Pancreas (tissue), 10 donors: Measurements from ENCODE around the gene C1QL4. TPM values are rescaled to one million over a fixed set of nuclear protein-coding genes. Genes with fewer than 3 reads are reported as not detected.

ENCODE experiments used
- ATAC-seq, 4 donors: fragments of 200-7000 bp; cut with Tn5 transposase; one replicate each; pipeline versions ENCODE4 v1.8.0 to v1.9.1; 2020; ENCODE audit warnings: mild to moderate bottlenecking in 4 of 4, moderate library complexity in 4 of 4
- DNase-seq, 6 donors: peaks; one replicate each; pipeline ENCODE4 v3.0.0-alpha.2; 2020
- FAIRE-seq: peaks from 2 replicates; lab custom pipeline; 2012; peaks lifted over from hg19 to GRCh38; lab: Jason Lieb, UNC
- H3K27ac ChIP-seq, 4 donors: fragments of 200-600 bp; sonication (generic); 1 replicate in 3 of 4; 2 replicates in 1 of 4; pipeline versions ENCODE4 v1.5.0 to v1.8.0; 2020
- H3K27me3 ChIP-seq, 4 donors: fragments of 200-600 bp; one replicate each; pipeline ENCODE4 v1.8.0; 2021
- H3K36me3 ChIP-seq, 3 donors: fragments of 200-600 bp; sonication (generic) in 1 of 3; one replicate each; pipeline versions ENCODE4 v1.5.0 to v1.8.0; 2020 to 2021
- H3K4me1 ChIP-seq, 3 donors: fragments of 200-600 bp; one replicate each; pipeline ENCODE4 v1.8.0; 2021
- H3K4me3 ChIP-seq, 4 donors: fragments of 200-600 bp; sonication (generic) in 2 of 4; one replicate each; pipeline versions ENCODE4 v1.5.0 to v1.8.0; 2020 to 2021
- H3K9me3 ChIP-seq, 4 donors: fragments of 200-600 bp; one replicate each; pipeline ENCODE4 v1.8.0; 2021
- CTCF ChIP-seq, 4 donors: fragments of 200-600 bp; sonication (generic) in 3 of 4; IDR thresholded peaks; one replicate each; pipeline versions ENCODE4 v1.5.0 to v1.8.0; 2021; ENCODE audit warnings: antibody characterized with exemption in 4 of 4
- WGBS, 2 donors: extraction: QIAGEN DNeasy Blood & Tissue Kit; methylation state at CpG; one replicate each; pipeline ENCODE4 v1.1.7; 2013; 5-methylcytosine and 5-hydroxymethylcytosine counted together
- intact Hi-C, 3 donors: fragments of 100-400 bp; cut with DNase I; formaldehyde crosslinking; loops; one replicate each; pipeline versions ENCODE4 v1.11.1 to v1.14.2; 2022
- polyA plus RNA-seq, 2 donors: library from polyadenylated mRNA; stranded (reverse); fragments of 200-250 nt; gene quantifications; one replicate each; pipeline ENCODE4 v1.2.3, GENCODE V29; 2013
- total RNA-seq, 6 donors: library from RNA; stranded (reverse); fragmentation: NEBNext Ultra II Directional in 4 of 6; extraction: Animal tissue kit (Norgen Biotek cat#: 25700) in 4 of 6; gene quantifications; one replicate each; pipeline versions ENCODE4 v1.2.1 to v1.2.4, GENCODE V29; 2021 to 2023
- donor health status: healthy with polysubstance abuse.
- donor health status: DM: no; HTN: no; CAD: no; lungs with moderate emphysema.
- donor health status: DM: no; HTN: no; CAD: no.
- donor health status: control.
- donor health status: control.
- donor health status: Bipolar disorder and iron deficiency.
- donor health status: DM: yes; HTN: yes; CAD: no.
- donor health status: DM: no; HTN: no; CAD: no.
- donor health status: DM: no; HTN: no; CAD: no.
- donor health status: DM: yes; HTN: yes; CAD: no.

Gene C1QL4
- total and polyA plus RNA-seq, 8 donors = not detected

- FAIRE-seq (no peak), DNase-seq (peak in 1 of 6 donors; percentile 12), ATAC-seq (no peak)
- Histone ChIP-seq H3K9me3 (no peaks in the 10 kb centered on the region), H3K4me1 (peaks cover 24 to 29% (median 27%) of the 10 kb centered on the region in 3 donors), H3K36me3 (no peaks in the 10 kb centered on the region), H3K27me3 (peaks cover 0 to 4% (median 0%) of the 10 kb centered on the region in 4 donors), H3K27ac (no peak overlapping the region), H3K4me3 (peak overlapping the region in 1 of 4 donors; percentile 40)
- intact Hi-C loops = loop anchor here in 1 of 3 donors (10.0 kb wide), 1 partner anchor 166 kb away; no protein-coding TSS in a partner anchor
- WGBS, 2 donors = 94 to 98% methylated on average over 11 of the region's 11 CpGs
- no peak for TF ChIP-seq CTCF (IDR thresholded peaks at IDR 0.05)
These were observed 12.3 kb upstream of the C1QL4 start for GRCh38 chr12:49349266-49349665.

DNA sequence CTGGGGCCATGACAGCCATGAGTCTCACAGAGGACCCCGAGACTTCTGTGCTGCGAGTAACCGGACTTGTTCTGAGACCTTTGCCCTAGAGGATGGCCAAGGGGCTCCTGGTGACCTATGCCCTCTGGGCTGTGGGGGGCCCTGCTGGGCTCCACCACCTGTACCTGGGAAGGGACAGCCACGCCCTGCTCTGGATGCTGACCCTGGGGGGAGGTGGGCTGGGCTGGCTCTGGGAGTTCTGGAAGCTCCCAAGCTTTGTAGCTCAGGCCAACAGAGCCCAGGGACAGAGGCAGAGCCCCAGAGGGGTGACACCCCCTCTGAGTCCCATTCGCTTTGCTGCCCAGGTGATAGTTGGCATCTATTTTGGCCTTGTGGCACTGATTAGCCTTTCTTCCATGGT lies 11.8 kb upstream of the C1QL4 start:
- Histone ChIP-seq H3K27ac (no peak overlapping the region), H3K36me3 (no peaks in the 10 kb centered on the region), H3K4me1 (peaks cover 24 to 29% (median 27%) of the 10 kb centered on the region in 3 donors), H3K9me3 (no peaks in the 10 kb centered on the region), H3K4me3 (peak overlapping the region in 2 of 4 donors; percentile 34 to 40), H3K27me3 (peaks cover 0 to 4% (median 0%) of the 10 kb centered on the region in 4 donors)
- WGBS, 2 donors = 93 to 97% methylated on average over 5 of the region's 5 CpGs
- DNase-seq (peak in 1 of 6 donors; percentile 65), ATAC-seq (no peak), FAIRE-seq (no peak)
- TF ChIP-seq CTCF (IDR thresholded peaks at IDR 0.05) = no peak
- intact Hi-C loops = loop anchor here in 1 of 3 donors (10.0 kb wide), 1 partner anchor 166 kb away; no protein-coding TSS in a partner anchor

- WGBS, 2 donors = 4 to 5% methylated on average over 37 of the region's 37 CpGs
- Histone ChIP-seq H3K36me3 (no peaks in the 10 kb centered on the region), H3K27me3 (peaks cover 0 to 4% (median 0%) of the 10 kb centered on the region in 4 donors), H3K4me1 (peaks cover 24 to 34% (median 29%) of the 10 kb centered on the region in 3 donors), H3K27ac (peak overlapping the region in 1 of 4 donors; percentile 30), H3K4me3 (peak overlapping the region; percentile 16 to 40 (median 30)), H3K9me3 (no peaks in the 10 kb centered on the region)
- intact Hi-C loops = loop anchor here in 1 of 3 donors (10.0 kb wide), 1 partner anchor 167 kb away; no protein-coding TSS in a partner anchor
- FAIRE-seq (no peak), DNase-seq (peak; percentile 94 to 99 (median 96)), ATAC-seq (peak; percentile 94 to 97 (median 95))
- peak; percentile 97 to 99 (median 99) for TF ChIP-seq CTCF (IDR thresholded peaks at IDR 0.05)
These were observed 10.6 kb upstream of the C1QL4 start for GRCh38 chr12:49347311-49348193.

- peaks cover 24 to 34% (median 29%) of the 10 kb centered on the region in 3 donors for H3K4me1 ChIP-seq
- no peak for TF ChIP-seq CTCF (IDR thresholded peaks at IDR 0.05)
- no peaks in the 10 kb centered on the region for H3K36me3 ChIP-seq
- H3K27ac ChIP-seq = no peak within 1 kb of the TSS
- peaks cover 0 to 4% (median 0%) of the 10 kb centered on the region in 4 donors for H3K27me3 ChIP-seq
- intact Hi-C loops = loop anchor here in 1 of 3 donors (10.0 kb wide), 1 partner anchor 168 kb away; no protein-coding TSS in a partner anchor
- FAIRE-seq (no peak), ATAC-seq (peak; percentile 5 to 11 (median 8)), DNase-seq (peak in 4 of 6 donors; percentile 28 to 78 (median 38))
- WGBS, 2 donors = 3 to 7% methylated on average over 44 to 47 of the region's 47 CpGs
- no peaks in the 10 kb centered on the region for H3K9me3 ChIP-seq
- H3K4me3 ChIP-seq = peak within 1 kb of the TSS; percentile 16 to 40 (median 30)
These were observed 9.8 kb upstream of the C1QL4 start, which contains the start of gene DNAJC22 for GRCh38 chr12:49346659-49347310. DNAJC22 (plus strand) TSS chr12:49346888; CDS start chr12:49348873, 1,985 bp downstream.
